MM.1S (cell line): ENCODE data around the gene PPP1R37.

ENCODE experiments used
- EZH2 ChIP-seq: fragments of 300-600 bp; sonication (generic); optimal IDR thresholded peaks from 2 replicates; pipeline ENCODE3; 2017; ENCODE audit warnings: low read depth, mild to moderate bottlenecking, antibody characterized with exemption, low read length, mixed read lengths
- TF ChIP-seq, protein P1 (sequence below): fragments of 300-600 bp; sonication (generic); IDR thresholded peaks from 2 replicates; pipeline ENCODE4 v1.5.1; 2016; ENCODE audit warnings: antibody characterized with exemption, low read length, mixed read lengths

DNA sequence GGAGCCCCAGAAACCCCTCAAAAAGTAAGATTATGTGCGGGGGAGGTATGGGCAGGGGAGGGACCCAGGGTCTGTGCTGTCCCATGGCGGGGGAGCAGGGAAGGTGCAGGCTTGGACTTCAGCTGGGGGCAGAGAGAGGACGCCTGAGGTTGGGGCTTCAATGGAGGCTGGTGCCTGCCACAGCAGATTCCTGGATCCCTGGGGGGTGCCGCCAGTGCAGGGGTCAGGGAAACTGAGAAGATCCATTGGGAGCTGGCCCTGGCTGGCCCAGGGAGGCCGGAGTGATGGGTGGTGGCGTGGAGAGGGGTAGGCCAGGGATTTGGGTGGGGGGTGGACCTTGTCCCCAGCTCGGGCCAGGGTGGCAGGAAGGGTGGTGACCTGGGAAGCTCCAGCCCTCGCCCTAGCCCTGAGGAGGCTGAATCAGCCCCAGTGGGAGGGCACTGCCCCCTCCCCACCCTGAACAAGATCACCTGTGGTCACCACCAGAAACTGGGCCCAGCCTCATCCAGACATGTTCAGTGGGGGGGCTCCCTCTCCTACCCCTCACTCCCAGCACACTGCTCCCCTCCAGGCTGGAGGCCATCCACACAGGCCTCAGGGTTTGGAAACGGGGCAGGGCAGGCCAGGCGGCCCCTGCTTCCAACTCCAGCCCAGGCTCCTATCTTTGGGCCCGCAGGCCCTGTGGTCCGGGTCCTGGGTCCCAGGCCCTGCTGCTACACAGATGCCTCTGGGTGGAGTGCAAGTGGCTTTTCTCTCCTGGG lies 66.4 kb downstream of the PPP1R37 start:
- TF ChIP-seq, protein P1, sequence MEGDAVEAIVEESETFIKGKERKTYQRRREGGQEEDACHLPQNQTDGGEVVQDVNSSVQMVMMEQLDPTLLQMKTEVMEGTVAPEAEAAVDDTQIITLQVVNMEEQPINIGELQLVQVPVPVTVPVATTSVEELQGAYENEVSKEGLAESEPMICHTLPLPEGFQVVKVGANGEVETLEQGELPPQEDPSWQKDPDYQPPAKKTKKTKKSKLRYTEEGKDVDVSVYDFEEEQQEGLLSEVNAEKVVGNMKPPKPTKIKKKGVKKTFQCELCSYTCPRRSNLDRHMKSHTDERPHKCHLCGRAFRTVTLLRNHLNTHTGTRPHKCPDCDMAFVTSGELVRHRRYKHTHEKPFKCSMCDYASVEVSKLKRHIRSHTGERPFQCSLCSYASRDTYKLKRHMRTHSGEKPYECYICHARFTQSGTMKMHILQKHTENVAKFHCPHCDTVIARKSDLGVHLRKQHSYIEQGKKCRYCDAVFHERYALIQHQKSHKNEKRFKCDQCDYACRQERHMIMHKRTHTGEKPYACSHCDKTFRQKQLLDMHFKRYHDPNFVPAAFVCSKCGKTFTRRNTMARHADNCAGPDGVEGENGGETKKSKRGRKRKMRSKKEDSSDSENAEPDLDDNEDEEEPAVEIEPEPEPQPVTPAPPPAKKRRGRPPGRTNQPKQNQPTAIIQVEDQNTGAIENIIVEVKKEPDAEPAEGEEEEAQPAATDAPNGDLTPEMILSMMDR: no peak
- TF ChIP-seq EZH2: no peak
